HG02884 (cell line): ENCODE results near the gene ANKFN1.

ENCODE experiments used
- ATAC-seq: cut with Tn5 transposase; IDR thresholded peaks from one replicate; pipeline ENCODE4 v1.9.1; 2021; ENCODE audit warnings: mild to moderate bottlenecking, moderate library complexity; ENCODE audit not compliant: unreplicated experiment

ANKFN1 gene, protein sequence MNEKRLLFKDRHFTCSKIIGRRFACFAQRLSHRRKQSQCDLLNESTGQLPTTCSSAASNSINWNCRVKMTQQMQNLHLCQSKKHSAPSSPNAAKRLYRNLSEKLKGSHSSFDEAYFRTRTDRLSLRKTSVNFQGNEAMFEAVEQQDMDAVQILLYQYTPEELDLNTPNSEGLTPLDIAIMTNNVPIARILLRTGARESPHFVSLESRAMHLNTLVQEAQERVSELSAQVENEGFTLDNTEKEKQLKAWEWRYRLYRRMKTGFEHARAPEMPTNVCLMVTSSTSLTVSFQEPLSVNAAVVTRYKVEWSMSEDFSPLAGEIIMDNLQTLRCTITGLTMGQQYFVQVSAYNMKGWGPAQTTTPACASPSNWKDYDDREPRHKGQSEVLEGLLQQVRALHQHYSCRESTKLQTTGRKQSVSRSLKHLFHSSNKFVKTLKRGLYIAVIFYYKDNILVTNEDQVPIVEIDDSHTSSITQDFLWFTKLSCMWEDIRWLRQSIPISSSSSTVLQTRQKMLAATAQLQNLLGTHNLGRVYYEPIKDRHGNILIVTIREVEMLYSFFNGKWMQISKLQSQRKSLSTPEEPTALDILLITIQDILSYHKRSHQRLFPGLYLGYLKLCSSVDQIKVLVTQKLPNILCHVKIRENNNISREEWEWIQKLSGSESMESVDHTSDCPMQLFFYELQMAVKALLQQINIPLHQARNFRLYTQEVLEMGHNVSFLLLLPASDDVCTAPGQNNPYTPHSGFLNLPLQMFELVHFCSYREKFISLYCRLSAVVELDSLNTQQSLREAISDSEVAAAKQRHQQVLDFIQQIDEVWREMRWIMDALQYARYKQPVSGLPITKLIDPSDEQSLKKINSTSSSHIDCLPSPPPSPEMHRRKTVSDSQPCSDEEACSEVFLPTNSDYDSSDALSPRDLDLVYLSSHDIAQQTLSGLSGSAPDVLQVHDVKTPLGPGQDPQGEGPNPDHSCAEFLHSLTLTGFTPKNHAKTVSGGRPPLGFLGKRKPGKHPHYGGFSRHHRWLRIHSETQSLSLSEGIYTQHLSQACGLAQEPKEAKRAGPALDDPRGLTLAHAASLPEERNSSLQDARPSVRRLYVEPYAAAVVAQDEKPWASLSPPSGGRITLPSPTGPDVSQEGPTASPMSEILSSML

DNA sequence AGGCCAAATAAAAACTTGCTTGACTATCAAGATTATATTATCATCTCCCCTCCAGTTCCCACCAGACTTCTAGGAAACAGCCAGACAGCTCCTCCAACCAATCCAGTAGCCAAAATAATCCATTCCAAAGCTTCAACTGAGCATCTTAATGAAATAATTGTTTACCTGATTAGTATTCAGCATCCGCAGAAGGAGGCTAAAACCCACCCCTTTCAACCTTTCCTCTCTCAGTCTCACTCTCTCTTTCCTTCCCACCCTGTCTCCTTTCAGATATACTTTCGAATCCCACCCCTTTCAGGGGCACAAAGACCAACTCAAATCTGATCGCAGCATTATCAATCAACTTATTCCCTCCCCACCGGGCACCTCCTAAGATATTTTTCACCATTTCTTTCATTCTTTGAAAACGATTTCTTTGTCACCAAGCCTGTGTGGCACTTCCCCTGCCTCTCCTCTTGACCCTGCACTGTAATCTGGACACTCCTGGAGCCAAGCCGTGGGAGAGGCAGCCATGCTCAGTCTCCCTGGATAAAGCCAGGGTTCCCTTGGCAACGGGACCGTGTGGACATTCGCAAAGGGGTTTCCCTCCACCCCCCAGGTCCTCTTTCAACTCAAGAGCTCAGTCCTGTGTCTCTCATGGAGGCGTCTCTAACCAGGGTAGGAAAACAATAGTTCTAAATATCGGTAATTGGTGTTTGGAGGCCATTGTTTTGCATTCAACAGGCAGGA is at the start of gene ANKFN1:
Gene ANKFN1, plus strand, starts transcription at position 602 of the 729 bp plus-strand sequence. CDS start 59,193 bp downstream, outside the sequence.
- no peak for ATAC-seq

DNA sequence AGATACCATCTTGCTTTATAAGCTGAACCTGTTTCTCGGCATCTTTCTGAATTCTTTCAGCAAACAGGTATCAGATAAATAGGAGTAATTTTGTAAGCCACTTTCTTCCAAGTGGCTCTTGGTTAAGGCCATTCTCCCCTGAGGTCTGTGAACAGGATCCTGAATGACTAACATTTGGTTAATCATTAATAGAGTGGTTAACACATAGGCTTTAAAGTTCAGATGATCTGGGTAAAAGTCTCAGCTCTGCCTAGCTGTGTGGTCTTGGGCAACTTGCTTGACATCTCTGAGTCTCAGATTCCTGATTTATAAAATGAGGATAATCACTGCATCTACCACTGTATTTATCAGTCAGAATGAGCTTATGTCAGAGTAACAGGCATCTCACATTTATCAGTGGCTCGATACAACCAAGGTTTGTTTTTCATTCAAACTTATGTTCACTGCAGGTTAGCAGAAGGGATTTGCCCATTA is 44.4 kb upstream of the ANKFN1 start:
- ATAC-seq, result peak; percentile 48

DNA sequence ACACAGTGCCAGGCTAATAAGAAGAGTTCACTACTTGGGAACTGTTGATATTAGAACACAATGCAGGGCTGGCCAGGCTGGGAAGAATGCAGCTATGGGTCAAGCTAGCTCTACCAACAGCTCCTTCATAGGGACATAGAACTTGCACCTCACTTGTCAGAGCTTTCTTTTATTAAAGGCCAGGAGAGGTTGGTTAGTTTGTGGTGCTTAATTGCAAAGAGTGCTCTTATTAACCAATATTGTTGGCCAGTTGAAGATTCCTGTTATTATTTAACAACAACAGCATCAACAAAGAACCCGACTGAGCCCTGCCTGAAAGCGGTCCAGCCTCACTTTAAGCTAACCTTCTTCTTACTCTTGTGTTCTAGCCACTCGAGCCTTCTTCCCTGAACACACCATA is 43.4 kb upstream of the ANKFN1 start:
- ATAC-seq, result no peak

DNA sequence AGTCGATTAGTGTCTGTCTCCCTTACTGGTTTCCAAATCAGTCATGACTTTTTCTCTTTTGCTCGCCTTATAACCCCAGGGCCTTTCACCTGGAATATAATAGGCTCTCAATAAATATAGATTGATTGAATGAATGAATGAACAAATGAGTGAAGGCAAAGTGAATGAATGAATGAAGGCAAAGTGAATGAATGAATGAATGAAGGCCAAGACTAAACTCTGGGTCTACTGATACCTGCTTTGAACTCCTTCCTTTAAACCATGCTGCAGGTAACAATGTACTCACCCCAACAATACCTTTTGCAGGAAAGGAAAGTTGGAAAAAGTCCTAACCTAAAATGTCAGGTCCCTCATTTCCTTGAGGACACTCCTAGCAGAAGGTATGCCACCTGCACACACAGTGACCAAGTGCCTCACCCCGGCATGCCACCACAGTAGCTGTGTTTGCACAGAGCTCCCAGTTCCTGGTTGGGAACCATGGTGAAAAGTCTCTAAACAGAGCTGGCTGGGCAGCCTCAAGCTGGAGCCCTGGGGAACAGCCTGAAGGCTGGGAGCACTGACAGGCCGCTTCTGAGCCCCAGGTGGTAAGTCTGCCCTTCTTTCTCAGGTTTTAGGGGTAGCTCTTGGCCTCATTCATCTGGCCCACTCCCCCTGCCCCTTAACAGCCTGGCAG is 42.7 kb upstream of the ANKFN1 start:
- ATAC-seq, result no peak

DNA sequence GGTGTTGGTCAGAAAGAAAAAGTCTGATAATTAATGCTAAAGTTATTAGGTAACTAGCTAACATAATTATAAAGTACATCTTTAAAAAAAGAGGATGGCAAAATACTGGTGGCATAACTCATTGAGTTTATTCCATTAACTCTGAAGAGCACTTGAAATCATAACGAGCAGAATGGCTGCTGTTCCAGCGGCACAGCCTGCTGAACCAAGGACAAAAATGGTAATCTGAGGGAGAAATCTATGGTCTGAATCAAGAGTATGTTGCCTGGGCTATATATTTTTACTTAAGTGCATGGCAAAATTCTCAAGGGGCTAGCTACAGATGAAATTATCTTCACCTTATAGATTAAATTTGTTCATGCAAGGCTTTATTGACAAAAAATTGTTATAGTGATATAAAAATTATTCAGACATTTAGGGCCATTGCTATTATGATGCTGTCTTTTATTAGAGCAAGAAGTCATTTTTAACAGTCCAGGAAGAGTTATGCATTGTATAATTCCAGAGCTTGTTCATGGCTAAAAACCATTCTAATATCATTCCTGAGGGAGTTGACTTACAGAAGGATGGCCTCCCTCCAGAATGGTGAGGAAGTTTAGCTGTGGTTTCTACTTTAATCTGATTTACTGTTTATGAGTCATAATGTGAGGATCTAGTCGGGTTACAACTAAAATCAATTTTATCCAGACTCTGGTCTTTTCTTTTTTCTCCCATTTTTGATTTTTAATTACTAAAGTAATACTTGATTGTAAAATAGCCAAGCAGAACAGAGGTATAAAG is 41.4 kb upstream of the ANKFN1 start:
- no peak for ATAC-seq

DNA sequence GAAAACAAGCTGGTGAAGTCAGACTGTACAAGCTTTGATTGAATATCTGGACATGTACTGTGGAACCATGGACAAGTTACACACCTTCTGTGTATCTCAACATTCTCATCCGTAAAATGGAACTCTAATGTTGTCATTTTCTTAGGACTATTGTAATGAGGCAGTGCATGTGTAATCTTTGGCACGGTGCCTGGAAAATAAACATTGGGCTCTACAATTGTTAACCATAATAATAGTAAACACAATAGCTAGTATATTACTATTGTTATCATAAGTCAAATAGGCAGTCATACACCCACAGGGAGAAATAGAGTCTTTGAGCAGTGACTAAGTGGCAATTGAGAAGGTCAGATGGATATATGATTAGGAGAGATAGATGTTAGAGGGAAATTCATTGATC is 39.8 kb upstream of the ANKFN1 start:
- ATAC-seq, result no peak

DNA sequence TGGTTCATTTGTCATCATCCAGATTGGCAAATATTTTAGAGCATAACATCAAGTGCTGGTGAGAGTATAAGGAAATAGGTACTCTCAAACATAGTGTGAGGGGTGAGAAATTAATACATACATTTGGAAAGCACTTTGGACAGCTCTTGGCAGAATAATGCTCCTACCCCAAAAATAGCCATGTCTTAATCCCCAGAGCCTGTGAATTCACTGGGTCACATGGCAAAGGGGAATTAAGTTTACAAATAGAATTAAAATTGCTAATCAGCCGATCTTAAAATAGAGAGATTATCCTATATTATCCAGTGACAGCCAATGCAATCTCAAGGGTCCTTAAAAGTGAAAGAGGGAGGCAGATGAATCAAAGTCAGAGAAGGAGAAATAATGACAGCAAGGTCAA is 38.8 kb upstream of the ANKFN1 start:
- ATAC-seq, result no peak

DNA sequence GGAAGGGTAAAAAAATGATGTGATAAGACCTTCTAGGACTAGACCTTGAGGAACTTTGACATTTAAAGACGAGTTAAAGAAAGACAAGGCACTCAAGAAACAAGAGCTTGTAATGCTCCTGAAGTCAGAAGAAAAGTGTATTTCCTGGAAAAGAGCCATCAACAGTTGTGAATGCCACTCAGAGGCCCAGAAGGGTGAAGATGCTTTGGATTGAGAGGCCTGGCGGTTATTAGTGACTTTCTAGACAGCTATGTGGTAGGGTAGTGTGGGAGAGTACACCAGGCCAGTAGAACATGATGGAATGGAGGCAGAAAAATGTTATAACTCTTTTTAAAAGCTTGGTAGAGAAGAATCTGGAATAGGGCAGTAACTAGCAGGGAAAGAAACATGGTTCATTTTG is 34.1 kb upstream of the ANKFN1 start:
- ATAC-seq, result no peak

DNA sequence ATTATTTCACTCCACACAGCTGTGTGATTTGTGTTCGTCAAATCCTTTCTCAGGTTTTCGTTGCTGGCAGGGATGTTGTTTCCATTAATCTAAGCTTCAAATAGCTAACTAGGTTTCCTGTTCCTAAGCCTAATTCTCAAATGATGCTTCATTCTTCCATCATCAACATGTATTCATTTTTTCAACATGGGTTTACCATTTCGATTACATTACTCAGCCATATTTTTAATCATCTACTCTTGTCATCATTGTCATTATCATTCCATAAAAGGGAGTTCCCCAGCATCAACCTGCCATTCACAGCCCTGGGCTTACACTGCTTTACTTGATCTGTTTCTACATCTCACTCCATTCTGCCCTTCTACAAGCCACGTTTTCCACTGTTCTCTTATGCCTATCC is 33.3 kb upstream of the ANKFN1 start:
- ATAC-seq, result no peak

DNA sequence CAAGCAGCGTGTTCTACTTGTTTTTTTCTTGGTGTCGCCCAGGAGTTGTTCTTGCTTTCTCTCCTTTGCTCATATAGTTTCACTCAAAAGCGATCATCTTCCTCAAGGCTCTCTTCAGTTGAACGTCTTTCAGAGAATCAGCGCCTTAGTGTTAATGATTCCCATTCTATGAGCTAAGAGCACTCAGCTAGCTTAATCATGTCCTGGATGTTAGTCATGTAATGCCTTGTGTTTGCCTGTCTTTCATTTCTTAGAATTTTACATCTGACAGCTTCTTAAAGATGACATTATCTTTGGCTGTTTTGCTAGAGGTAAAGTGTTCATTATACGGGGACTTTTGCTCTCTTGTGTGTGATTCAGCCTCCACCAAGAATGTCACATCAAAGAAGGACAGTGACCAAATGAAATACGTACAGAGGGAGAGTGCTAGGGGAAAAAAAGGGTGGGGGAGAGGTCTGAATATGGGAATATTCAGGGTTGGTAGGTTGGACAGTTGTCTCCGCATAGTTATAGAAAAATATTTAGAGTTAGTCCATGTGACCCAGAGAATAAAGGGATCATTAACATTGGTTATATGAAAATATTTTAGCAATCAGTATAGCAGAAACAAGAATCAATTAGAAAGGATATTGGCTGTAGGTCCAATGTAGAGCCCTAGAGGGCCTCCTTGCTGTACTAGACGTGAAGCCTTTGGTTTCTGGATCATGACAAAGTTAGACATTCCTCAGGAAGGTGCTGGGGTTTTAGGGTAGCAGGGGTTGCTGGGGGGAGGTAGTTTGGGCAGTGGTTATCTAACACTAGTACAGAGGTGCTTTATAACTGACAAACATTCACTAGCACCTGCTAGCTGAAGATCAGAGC is 31.9 kb upstream of the ANKFN1 start:
- ATAC-seq, result no peak

DNA sequence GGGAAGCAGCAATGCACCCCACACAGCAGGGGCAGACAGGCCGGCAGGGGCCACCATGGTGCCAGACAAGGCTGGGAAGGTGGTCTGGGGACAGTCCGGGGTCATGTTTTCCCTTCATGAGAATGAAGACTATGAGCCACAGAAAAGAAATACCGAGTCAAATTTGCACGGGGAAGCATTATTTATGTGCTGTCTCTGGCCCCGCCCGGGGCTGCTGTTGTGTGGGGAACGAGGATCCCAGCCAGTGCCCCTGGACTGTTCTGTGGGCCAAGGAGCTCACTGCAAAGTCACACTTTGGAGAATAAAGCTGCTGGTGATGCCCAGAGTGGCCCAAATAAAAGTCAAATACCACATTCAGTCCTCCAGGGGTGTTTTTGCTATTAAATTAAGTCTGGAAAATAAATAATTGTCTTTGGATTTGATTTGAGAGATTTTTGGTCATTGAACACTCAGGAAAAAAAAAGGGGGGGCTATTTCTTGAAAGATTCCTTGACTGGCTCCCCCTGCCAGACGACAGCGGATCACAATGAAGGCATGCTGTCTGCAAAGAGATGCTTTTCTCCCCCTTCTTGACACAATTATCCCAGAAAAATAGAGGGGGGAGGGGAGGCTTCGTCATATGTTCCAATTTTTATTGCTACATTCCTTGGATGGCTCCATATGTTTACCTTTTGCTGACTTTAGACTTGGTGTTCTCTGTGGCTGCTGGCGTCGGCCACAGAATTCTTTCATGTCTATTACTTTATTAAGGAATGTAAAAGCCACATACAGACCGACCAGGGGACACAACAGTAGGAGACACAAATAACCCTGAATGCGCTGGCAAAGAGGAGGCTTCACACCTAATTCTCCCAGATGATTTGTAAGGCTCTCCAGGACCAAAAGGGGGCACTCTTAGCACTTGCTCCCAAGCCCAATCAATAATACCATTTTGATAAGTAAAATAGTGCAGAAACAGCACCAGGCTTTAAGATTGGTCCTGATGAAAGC is 27.1 kb upstream of the ANKFN1 start:
- ATAC-seq, result no peak

DNA sequence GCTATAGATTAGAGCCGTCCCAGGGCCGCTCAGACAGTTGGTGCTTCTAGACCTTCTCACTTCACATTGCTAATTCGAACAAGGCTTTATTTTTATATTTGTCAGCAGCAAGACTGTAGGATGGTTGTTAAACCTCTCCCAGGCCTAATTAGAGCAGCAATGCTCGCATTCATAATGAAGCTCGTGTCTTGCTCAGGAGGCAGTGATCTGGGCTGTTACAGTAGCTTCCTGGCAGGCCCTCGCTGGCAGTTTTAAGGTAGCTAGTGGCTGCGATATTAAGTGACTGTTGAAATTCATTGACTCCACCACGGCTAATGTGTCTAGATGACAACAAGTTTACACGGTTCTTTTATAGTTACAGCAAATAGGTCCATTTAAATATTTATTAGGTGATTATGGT is 23.2 kb upstream of the ANKFN1 start:
- ATAC-seq, result no peak

DNA sequence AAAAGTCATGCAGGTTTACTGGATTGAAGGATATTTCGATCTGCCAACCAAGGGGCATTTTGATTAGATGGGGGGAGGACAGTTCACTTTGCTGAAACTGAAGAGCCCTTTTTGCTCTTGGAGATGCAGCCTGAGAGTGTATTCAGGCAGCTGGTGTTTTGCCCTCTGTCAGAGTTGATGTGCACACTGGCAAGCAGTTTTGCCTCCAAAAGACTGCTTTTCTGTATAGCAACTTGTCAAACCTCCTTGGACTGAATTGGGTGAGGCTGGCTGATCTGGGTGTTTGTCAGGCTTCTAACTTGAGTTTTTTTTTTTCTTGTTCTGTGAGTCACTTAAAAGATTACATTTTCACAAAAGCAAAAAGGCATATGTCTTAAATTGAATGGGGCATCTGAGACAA is 22.6 kb upstream of the ANKFN1 start:
- ATAC-seq, result no peak

DNA sequence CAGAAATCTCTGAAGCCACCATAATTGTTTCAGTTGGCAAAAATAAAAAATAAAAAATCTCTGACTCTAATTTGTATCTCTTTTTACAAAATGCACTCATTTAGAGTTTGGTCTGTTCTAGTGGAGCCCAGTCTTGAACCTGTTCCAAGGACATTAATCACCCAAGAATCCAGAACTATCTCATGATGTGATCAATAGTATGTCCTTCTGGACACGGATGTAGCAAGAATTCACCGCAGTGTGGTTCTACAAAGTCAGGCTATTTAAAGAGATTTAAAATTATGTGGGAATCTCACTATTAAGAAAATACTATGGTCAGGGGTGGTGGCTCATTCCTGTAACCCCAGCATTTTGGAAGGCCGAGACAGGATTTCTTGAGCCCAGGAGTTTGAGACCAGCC is 21.8 kb upstream of the ANKFN1 start:
- no peak for ATAC-seq

DNA sequence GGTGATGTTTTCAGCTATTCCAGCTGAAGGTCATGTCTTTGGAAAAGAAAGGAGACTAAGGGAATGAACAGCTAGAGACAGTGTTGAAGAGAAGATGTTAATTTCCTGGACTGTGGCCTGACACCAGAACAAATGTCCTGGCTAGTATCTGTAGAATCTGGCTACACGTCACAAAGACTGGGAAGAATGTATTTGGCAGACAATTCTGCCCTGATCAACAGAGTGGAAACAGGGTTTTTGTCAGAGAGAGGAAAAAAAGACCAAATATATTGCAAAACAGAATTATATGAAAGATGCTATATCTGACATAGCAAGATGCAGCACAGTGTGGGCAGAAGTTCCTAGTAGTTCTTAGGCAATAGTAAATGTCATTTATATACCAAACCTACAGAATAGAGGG is 17.0 kb upstream of the ANKFN1 start:
- no peak for ATAC-seq

DNA sequence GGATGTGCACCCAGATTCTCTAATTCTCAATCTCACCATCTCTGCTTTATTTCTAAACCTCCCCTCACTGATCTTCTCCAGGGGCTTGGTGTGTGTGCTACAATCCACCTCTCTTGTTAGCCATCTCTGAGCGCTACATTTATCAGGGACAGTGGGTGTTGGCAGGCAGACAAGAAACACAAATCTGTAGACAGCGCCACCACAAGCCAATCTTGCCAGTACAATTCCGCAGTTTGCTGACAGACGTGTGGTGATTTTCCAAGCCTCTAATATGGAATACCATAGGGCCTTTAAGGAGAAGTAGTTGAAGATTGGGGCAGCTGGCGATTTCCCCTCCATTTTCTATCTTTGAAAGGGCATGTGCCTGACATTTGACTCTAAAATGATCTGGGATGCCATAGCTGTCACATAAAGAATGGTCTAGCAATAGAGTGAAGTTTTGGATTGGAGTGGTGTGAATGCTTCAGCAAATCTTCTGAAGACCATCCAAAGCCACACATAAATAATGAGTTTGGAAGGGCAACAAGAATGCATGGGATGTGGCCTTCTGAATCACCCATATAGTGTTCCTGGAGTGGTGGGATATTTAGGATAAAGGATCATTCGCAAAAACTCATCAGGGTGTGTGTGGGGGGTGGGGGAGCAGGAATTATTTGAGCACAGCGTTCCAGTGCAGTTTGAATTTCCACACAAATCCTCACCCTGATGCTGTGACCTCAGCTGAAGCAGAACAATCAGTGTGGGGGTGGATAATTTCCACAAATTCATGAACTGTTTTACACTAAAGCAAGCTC is 12.0 kb upstream of the ANKFN1 start:
- ATAC-seq, result no peak
